Fibroblast of the conjunctiva (primary cell): ENCODE results near the gene ZNF670.
"Not testable (repeated sequence)": the region's sequence is repeated elsewhere in the genome, so short reads cannot be mapped to it uniquely, and the experiment has no call there.

ENCODE experiments used
- DNase-seq: peaks from one replicate; pipeline ENCODE4 v3.0.0-alpha.2; 2010; ENCODE audit warnings: low read depth

The ZNF670 gene

DNA sequence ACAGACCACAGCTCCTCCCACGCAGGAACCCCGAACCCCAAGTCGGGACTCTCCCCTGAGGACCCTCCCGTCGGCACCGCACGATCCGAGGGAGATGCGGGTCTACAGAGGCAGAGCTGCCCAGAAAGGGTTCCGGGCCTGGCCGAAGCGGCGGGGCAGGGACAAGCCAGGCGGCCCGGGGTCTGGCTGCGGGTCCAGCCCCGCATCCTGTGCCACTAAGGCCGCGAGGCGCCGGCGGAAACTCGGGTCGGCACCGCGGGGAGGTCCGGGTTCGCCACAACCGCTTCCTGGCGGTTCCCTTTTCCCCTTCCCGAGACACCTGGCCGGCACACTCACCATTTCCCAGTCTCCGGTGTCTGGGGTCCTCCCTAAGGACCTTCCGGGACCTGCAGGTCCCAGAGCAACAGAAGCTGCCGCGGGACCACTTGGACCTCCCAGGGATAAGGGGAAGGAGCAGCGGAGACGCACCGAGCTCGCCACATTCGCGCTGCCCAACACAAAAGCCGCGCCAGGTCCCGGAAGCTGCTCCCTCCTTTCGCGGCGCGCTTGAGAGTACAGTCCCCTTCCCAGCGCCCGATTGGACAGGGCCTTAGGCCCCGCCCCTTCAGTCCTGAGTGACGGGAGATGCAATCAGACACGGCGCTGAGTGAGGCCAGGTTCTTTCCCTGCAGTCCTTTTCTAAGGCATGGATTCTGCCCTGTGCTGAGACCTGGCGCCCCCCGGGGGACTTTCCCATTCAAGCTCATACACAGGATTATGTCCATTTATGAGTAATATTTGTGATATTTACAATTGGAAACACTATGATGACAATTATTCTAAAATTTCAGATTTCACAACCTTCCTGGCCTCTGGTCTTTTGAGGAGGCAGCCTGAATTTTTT, at the start of gene ZNF670:
Gene ZNF670, minus strand, starts transcription at position 554 of the 883 bp plus-strand sequence. Its CDS starts 215 bp downstream, at position 339.
- peak; percentile 90 for DNase-seq

DNA sequence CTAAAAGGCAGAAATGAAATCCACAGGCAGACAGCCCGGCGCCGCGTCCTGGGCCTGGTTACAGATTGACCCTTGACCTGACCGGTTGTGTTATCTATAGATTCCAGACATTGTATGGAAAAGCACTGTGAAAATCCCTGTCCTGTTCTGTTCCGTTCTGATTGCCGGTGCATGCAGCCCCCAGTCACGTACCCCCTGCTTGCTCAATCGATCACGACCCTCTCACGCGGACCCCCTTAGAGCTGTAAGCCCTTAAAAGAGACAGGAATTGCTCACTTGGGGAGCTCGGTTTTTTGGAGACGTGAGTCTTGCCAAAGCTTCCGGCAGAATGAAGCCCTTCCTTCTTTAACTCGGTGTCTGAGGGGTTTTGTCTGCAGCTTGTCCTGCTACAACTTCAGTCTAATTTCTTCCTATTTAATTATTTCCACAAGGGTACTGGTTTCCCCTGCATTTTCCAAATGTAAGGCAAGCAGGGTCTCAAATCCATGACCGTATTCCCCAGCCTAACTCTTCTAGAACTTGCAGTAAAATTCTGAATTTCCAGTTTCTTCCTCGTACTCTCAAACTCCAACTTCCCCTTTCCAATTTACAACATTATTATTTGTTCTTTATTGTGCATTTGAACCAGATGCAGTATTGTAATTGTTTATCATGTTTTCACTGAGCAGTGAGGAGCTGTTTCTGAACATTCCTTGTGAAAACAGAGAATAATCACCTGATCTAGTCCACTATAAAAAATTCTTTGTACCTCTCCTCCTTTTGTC, 49.1 kb upstream of the ZNF670 start:
- DNase-seq = not testable (repeated sequence)

DNA sequence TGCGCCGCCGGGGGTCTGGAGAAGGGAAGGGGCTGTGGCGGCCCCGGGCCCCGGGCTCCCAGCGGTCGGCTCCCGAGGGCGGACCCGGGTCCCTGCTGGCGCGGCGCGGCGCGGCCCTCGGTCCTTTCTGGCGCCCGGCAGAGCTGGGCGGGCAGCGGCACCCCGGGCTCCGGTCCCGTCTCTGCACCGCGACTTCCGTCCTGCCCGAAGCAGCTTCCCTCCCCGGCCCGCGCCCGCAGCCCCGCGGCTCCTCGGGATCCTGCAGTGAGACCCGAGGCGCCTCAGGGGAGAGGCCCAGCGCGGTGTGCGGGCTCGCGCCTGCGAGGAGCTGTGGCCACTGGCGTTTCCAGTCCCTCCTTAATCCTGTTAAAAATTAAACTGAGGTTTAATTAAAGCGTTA, 48.0 kb upstream of the ZNF670 start:
- DNase-seq = not testable (repeated sequence)

DNA sequence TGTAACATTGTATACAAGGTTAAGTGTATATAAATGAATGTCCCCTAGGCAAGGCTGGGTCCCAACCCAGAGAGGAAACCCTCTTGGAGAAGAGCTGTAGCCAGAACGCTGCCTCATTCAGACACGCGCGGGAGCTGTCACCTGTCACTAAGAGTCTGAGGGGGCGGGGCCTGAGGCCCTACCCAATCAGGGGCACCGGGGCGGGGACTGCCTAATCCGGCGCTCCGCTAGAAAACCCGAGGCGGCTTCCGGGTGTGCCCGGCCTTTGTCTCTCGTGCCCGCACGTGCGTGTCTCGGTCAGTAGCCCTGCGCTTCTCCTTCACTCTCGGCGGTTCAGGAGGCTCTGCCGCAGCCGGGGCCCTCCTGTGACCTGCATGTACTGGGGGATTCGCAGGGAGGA, 47.6 kb upstream of the ZNF670 start:
- DNase-seq = not testable (repeated sequence)

DNA sequence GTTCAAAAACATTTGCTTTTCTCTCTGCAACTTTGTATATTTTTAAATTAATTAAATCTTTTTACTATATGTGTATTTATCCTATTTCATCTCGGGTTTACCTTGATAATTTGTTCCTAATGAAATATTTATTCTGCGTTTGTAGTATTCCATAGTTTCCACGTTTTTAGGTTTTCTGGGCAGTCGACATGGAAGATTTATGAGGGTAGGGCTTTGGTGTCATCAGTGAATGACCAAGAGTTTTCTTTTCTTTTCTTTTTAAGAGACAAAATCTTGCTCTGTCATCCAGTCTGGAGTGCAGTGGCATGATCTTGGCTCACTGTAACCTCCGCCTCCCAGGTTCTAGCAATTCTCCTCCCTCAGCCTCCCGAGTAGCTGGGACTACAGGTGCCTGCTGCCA, 42.8 kb upstream of the ZNF670 start:
- DNase-seq = no peak

DNA sequence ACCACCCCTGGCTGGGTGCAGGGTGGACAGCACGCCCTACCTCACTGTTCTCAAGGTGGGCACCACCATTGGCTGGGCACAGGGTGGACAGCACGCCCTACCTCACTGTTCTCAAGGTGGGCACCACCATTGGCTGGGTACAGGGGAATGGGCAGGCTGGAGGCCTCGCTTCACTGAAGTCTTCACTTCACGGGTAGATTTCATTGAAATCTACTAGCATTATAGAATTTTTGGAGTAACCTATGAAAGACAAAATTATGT, 41.7 kb upstream of the ZNF670 start:
- DNase-seq = not testable (repeated sequence)

DNA sequence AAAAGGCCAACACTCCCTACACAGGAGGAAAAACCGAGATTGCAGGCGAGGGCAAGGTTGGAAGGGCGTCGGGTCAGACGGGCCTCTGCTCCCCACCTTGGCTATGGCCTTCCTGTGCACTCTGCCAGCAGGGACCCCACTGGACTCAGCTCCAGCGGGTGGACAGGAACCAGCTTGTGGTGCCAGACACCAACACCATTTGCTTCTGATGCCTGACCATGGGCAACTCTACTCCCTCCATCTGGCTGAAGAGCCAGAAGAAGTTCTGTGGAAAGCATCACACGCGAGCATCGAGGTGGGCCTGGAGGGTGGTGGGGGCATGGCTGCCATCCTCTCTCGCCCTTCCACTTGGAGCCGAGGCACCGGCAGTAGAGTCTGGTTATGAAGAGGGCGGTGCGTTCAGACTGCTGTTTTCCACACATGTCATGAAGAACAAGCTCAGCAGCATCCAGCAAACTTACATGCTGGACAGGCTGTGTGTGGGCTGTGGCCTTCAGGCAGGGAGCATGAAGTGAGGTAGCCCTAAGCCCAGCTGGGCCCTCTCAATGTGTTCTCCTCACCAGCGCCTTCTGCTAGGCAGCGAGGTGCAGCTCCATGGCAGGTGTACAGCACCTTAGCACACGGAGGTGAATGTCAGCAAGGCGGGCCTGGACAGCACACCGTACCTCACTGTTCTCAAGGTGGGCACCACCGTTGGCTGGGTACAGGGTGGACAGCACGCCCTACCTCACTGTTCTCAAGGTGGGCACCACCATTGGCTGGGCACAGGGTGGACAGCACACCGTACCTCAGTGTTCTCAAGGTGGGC, 41.2 kb upstream of the ZNF670 start:
- DNase-seq = no peak

DNA sequence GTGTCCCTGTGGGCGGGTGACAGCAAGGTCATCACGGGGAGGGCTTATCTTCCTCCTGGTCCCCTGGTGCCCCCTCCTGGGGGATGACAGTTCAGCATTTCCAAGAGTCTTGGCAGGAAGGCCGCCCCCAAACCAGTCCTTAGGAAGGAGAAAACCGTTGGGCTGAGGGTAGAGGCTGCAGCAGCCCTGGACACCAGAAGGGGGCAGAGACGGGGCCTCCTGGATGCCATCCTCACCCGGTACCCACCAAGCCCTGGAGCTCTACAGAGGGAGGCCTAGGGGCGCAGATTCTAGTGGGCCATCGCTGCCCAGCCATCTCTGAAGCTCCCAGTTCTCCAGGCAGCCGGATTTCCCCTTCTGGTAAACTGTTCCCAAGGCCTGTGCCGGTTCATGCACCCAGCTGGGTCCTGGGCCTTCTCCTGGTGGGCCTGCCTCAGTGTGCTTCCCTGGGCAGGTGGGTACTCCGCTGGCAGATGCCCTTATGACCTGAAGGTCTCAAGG, 40.4 kb upstream of the ZNF670 start:
- DNase-seq = no peak

DNA sequence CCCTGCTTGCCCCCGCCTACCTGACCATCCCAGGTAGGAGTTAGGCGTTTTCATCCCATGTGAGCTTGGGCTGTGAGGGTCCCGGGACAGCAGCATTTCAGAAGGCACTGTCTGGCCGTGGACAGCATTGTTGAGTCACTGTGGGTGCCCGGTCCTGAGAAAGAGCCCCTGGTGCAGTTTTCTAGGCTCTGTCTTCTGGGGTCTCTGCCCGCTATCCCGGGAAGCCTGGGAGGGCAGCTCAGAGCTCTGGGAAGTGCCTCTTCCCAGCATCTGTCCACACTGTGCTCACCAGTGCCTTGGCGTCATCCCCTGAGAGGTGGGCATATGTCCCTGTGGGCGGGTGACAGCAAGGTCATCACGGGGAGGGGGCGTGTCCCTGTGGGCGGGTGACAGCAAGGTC, 36.9 kb upstream of the ZNF670 start:
- no peak for DNase-seq

DNA sequence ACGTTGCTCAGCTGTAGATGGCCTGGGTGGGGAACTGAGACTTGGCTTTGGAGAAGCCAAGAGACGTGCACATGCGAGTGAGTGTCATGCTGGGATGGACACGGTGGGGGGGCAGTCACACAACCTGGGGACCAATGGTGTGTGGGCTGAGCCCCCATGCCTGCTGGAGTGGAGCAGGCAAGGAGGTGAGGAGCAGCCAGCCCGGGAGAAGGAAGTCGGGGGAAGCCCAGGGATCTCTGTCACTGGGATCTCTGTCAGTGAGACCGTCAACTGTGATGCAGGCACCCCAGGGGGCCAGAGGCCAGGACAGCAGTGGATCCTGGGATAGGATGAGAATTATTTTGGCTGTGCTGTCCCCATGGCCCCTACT, 36.5 kb upstream of the ZNF670 start:
- no peak for DNase-seq

DNA sequence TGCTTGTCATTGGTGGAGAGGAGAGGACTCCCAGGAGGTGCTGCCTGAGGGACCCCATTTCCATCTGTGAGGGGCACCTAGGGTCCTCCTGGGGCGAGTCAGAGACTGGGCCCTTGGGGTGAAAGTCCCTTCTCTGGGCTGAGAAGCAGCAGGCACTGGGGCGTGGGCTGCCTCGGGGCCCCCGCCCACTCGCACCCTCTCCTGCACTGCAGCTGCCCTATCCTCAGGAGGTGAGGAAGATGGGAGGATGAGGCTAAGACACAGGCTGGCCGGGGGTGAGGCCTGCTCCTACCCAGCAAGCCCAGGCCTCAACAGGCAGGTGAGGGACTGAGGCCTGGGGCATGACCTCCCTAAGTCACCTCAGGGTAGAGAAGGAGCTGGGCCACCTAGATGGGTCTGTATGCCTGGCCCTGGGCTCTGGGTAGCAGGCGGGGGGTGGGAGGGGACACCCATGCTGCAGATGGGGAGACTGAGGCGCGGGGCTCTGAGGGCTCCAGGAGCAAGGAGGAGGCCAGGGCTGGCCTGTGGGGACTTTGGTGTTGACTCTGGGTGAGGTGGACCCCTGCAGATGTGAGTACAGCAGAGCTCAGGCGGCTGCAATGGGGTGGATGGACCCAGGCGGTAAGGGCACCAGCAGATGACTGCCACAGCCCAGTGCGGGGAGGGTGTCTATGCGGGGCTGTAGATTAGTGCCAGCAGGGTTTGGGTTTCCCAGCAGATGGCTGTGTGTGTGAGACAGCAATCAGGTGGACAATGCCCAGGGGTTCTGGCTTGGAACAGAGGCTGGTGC, 35.9 kb upstream of the ZNF670 start:
- DNase-seq = no peak

DNA sequence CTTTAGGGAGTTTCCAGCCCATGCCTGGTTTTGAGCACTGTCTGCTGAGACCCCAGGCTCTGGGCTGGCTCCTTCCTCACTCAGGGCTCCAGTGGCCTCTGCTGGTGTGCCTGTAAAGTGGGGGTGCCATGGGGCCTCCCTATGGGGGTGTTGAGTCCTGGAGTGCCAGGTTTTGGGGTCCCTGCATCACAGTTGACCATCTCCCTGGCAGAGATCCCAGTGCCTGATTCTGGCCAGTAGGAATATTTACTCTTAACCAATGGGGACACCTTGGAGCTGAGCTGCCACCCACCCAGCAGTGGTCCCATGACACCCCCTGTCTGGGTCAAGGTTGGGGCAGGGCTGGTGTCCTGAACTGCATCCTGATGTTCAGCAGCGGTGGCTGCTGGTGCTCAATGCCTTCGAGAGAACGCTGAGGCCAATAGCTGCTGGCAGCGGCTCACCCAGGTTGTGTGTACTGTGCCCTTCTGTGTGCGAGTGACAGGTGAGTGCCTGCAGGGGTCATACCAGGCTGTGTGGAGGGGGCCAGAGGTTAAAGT, 35.2 kb upstream of the ZNF670 start:
- no peak for DNase-seq

DNA sequence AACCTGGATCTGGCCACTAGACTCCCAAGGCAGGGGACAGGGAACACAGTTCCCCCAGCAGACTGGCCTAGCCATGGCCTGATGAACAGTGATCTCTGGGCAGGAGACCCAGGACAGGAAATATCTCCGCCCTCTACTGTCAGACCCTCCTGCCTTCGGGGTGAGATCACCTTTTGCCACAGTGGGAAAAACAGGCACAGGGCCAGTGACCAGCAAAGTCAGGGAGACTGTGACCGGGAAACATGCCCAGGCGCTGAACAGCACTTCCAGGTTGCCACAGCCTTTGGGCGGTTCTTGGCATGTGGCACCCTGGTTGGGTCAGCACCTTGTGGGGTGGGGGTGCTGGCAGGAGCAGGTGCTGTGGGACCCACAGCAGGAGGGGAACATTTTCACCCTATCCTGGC, 34.5 kb upstream of the ZNF670 start:
- no peak for DNase-seq

DNA sequence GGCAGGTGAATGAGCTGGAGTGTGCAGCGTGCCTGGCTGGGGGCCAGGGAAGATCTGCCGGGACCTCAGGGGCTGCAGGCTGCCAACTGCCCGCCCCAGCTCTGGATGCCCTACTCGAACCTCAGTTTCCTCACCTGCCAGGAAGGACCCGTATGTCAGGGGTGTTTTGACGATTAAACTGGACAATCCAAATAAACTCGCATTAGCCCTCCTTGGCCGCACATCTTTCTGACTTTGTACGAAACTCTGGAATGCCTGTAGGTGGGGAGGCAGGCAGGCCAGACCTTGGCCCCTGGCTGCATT, 33.8 kb upstream of the ZNF670 start:
- no peak for DNase-seq

DNA sequence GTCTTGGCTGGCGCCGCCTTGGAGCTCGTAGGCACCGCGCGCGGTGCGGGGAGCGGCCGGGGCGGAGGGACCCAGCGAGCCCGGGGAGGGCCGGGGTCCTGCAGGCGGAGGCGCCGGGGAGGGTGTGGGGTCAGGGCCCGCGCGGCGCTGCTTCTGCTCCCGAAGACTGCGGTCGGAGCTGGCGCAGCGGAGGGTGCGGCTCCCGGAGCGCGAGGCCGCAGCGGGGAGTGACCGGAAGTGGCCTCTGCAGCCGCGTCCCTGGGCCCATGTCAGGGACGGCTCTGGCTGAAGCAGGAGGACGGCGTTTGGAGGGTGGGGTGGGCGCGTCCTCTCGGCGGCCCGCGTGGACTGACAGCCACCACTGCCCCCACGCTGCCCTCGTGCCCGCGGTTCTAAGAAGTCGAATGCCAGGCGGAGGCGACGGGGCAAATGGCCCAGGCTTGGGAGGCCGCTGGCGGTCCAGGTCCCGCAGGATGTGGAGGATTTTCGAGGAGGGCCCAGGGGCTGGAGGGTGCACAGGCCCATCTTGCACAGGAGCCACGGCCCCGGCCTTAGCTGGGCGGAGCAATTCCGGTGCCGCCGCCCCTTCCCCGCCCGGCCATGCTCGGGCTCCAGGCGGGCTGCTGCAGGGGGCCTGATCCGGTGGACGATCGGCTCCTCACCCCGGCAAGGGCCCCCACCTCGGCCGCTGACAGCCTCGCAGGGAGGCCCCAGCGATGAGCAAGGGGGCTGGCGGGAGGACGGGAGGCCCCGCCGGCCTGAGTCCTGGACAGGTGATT, 33.3 kb upstream of the ZNF670 start:
- DNase-seq = peak; percentile 20

DNA sequence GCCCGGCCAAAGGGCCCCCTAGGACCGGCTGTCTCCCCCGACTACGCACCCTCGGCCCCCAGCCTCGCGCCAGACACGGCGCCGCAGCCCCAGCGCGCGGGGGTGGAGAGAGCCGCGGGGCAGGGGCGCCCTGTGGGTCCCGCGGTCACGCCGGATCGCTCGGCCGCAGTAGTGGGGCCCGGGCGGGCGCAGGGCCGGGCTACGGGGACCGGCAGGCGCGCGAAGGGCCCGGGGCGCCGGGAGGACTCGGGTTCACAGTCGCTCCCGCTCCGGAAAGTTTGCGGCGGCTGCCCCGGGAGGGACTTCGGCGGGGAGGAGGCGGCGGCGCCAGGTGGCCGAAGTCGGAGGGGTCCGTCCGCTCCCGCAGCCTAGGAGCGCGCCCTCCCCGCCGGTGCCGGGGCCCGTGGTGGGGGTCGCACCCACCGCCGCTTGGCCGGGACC, 32.7 kb upstream of the ZNF670 start:
- DNase-seq = no peak

DNA sequence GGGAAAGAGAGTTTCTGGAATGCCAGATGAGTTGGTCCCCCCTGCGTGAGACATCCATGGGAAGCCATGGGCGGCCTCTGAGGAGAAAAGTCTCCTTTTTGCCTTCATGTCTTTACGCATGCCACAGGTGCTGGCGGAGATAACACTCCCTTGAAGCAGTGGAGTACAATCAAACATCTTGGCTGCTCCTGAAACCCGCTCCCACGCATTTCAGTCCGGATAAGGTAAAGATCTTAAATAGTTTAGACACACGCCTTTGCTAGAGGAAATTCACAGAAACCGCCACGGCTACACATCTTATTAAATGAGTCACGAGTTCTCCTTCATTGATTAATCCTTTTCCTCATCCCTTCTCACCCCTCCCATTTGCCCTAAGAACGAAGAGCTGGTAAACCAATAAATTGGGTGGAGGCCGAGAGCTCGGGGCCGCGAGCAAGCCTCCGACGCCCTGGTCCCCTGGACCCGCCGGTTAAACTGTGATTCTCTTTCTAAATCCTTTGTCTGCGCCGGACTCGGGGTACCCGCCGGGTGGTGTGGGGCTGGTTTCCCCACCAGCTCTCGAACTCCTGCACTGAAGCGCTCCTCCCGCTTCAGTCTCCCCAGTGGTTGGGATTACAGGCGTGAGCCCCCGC, 32.1 kb upstream of the ZNF670 start:
- DNase-seq = no peak

DNA sequence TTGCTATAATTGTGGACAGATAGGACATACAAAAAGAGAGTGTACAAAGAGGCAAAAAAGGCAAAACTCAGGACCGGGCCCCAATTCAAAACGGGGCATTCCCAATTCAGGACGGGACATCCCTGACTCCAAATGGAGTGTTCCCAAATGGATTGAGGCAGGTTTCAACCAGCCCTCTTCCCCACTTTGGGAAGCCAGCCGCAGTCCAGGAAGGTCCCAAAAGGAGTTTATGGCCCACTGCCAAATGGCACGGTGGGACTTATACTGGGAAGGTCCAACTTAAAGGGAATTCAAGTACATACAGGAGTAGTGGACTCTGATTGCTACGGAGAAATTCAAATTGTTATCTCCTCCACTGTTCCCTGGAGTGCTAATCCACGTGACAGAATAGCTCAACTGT, 29.1 kb upstream of the ZNF670 start:
- no peak for DNase-seq

DNA sequence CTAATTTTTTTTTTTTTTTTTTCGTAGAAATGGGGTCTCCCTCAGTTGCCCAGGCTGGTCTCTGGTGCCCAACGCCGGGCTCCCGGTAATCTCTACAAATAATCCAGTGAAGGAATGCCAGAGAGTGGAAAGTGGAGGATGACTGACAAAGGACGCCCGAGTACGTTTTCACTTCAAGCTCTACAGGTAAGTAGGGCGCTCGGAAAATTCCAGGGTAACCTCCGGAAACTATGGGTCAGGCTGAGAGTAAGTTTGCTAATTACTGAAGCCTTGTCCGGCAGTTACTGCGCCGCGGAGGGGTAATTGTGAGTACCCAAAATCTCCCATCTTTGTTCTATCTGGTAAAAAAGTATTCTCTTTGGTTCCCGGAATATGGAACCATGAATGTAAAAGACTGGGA, 27.4 kb upstream of the ZNF670 start:
- no peak for DNase-seq

DNA sequence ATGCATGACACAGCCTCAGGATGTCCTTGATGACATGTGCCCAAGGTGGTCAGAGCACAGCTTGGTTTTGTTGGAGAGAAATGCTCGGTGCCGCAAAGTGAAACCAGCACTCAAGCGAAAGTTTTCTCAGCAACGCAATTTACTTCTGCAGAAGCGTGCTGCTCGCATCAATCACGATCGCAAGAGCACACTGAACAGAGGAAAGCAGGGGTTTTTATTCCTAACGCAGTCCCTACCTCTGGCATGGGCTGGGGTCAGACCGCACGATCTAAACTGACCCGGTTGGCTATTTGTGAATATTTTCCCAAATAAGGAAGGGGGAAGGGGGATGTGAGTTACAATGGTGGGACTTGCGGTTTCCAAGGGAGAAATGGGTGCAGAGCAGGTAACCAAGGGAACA, 26.4 kb upstream of the ZNF670 start:
- DNase-seq = no peak
